ENCODE data around the gene TADA3. TPM values are rescaled to one million over a fixed set of nuclear protein-coding genes. Genes with fewer than 3 reads are reported as not detected.

Gene TADA3, protein sequence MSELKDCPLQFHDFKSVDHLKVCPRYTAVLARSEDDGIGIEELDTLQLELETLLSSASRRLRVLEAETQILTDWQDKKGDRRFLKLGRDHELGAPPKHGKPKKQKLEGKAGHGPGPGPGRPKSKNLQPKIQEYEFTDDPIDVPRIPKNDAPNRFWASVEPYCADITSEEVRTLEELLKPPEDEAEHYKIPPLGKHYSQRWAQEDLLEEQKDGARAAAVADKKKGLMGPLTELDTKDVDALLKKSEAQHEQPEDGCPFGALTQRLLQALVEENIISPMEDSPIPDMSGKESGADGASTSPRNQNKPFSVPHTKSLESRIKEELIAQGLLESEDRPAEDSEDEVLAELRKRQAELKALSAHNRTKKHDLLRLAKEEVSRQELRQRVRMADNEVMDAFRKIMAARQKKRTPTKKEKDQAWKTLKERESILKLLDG
- total RNA-seq: 10 to 100 TPM; 89.8 to 90.6 TPM

DNA sequence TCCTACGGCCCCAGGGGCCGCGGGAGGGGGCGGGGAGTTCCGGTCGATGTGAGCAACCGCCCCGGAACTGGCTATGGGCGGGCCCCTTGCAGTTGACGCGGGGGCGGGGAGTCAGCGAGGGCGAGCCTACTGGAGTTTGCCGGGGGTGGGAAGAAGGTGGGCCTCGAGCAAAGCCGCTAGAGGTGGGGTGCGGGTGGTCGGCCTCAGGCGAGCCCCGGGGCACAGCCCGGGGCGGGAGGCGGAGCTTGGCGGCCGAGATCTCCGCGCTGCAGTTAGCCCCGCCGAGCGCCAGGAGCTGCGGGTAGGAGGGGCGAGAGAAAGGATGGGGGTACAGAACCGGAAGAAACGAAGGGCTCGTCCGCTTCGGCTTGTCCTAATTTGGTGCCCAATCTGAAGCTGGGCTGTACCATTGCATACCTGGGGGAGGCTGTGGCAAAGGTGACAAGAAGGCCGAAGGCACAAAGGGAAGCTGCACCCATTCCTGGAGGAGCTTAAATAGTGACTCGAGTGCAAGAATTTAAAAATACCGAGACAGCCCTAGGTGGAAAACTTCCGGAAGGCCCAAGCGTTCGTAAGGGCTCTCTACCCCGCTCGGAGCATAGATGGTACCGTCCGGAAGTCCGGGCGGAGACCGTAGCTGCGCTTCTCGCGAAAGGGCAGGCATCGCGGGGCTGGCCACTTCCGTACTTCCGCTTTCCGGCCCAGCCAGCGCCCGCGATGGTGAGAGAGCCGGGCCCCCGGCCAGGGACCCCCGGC lies at the start of gene TADA3, which contains the start of gene ARPC4:
Gene TADA3, minus strand, starts transcription at position 69 of the 756 bp plus-strand sequence. CDS start 1,007 bp downstream, outside the sequence.
Gene ARPC4, plus strand, starts transcription at position 678 of the 756 bp plus-strand sequence. Its CDS starts 40 bp downstream, at position 718.
- Mint-ChIP-seq H3K36me3 (peaks cover 51% of the 10 kb centered on the region), H3K27ac (peak within 1 kb of the TSS; percentile 100), H3K9me3 (ENCODE audit: low read depth) (no peaks in the 10 kb centered on the region), H3K27me3 (no peaks in the 10 kb centered on the region), H3K4me1 (peaks cover 52% of the 10 kb centered on the region), H3K4me3 (peak within 1 kb of the TSS; percentile 97)
- ATAC-seq: peak; percentile 88
- CTCF ChIA-PET: interaction anchor here (0.6 to 3.1 kb wide), 13 partner anchors 10 to 529 kb away, joined by 3 to 24 read pairs (median 7); partner anchors contain the start of genes BRPF1, CRELD1, OGG1 and SEC13
- DNase-seq: peak; percentile 96

DNA sequence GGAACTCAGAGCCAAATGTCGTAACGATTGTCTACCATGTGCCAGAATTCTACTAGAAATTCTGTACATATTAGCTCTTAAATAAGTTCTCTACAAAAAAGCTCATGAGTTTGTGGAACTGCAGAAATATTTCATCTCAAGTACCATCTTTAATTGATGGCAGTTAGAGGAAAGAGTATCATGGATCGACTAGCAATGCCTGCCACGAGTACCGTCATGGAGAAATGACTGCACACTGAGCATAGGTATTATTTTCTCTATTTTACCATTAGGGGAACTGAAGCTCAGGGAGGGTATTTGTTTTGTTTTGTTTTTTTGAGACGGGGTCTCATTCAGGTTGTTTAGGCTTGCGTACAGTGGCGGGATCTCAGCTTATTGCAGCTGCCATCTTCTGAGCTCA lies 48.7 kb upstream of the TADA3 start:
- Mint-ChIP-seq H3K36me3 (peaks cover 20% of the 10 kb centered on the region), H3K4me3 (no peak overlapping the region), H3K27me3 (no peaks in the 10 kb centered on the region), H3K27ac (no peak overlapping the region), H3K9me3 (ENCODE audit: low read depth) (no peaks in the 10 kb centered on the region), H3K4me1 (peaks cover 24% of the 10 kb centered on the region)
- ATAC-seq (no peak), DNase-seq (no peak)
- CTCF ChIA-PET: interaction anchor here (0.6 to 4.4 kb wide), 6 partner anchors 14 to 108 kb away, joined by 3 to 27 read pairs (median 3); partner anchors contain the start of gene CRELD1

DNA sequence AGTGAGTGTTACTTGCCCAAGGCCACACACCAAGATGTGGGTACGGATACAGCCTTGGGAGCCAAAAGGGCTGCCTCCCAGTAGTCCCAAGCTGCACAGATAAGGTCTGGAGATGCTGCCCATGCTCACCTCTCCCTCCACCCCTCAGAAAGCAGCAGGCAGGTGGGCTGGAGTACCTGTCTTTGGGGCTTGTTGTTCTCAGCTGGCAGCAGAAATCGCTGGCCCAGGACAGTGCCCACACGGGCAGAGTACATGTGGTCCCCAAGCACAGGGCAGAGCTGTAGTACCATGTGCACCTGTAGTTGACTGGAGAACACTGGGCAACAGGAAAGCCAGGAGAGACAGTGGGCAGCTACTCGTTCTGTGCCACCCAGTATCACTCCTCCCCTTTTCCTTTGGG lies 46.6 kb upstream of the TADA3 start:
- CTCF ChIA-PET: interaction anchor here (1.0 to 2.0 kb wide), 2 partner anchors 12 to 30 kb away, joined by 3 to 4 read pairs; no protein-coding TSS in a partner anchor
- H3K4me1 Mint-ChIP-seq: peaks cover 12% of the 10 kb centered on the region

DNA sequence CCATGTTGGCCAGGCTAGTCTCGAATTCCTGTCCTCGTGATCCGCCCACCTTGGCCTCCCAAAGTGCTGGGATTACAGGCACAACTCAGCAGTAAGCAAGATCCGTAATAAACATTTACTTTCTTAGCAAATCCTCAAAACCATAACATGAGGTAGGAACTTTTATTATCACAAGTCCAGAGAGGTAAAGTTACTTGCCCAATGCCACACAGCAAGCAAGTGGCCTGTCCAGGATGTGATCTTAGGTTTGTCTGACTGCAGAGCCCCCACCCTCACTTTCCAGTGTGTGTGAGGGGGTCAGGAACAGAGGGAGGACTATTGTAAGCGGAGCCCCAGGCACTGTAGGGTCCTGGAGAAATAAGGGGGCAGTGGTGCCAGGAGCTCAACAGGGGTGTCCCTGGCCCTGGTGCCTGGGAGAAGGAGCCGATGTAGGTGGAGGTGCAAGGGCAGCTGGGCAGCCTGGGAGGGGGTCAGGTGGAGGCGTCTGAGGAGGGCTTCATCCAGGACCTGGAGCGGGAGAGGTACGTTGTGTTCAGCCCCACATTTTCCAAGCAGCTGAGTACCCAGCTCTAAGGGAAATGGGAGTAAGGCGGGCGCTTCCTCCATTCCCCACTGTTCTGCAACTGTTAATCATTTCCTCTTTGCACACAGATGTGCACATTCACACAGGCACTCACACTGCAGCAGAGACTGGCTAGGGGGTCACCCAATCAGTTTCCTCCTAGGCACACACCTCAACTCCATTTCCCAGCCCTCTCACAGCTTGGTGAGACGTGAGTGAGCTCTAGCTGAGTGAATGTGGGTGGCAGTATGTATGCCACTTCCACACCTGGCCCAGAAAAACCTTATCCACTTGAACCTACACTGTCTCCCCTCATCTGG lies 45.7 kb upstream of the TADA3 start:
- ATAC-seq (no peak), DNase-seq (no peak)
- Mint-ChIP-seq H3K4me1 (peaks cover 8% of the 10 kb centered on the region), H3K27me3 (no peaks in the 10 kb centered on the region), H3K27ac (no peak overlapping the region), H3K36me3 (peaks cover 28% of the 10 kb centered on the region), H3K9me3 (ENCODE audit: low read depth) (no peaks in the 10 kb centered on the region), H3K4me3 (no peak overlapping the region)
- CTCF ChIA-PET: no interaction called here

More for the DNA sequence above, 46.6 kb upstream of the TADA3 start:
- no peak overlapping the region for H3K27ac Mint-ChIP-seq
- no peak for ATAC-seq
- no peaks in the 10 kb centered on the region for H3K9me3 Mint-ChIP-seq (ENCODE audit: low read depth)
- H3K27me3 Mint-ChIP-seq: no peaks in the 10 kb centered on the region
- DNase-seq: no peak
- H3K4me3 Mint-ChIP-seq: no peak overlapping the region
- peaks cover 28% of the 10 kb centered on the region for H3K36me3 Mint-ChIP-seq

DNA sequence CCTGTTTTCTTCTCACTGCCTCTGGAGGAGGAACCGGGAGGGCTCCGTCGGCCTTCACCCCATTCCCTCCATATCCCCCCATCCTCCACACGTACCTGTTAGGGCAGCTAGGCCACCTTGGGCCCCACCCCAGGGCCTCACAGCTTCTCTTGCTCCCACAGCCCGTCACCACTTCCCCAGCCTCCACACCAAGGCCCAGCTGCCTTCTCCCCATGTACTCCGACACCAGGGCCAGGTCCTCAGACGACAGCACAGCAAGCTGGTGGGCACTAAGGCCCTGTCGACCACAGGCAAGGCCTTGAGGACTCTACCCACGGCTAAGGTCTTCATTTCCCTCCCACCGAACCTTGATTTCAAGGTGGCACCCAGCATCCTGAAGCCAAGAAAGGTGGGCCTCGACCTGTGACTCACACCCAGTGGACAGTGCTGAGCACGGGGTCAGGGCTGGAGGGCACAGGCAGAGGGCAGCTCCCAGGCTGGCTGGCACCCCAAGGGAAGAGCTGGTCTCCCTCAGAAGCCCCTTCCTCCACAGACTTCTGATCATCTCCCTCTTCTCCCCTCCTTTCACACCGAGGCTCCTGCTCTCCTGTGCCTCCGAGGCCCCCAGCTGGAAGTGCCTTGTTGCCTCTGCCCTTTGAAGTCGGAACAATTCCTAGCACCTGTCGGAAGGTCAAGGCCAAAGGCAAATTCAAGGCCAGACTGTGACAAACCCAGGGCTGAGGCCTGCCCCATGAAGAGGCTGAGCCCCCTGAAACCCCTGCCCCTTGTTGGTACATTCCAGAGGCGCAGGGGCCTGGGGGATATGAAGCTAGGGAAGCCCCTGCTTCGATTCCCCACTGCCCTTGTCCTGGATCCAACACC lies 42.5 kb upstream of the TADA3 start:
- CTCF ChIA-PET: interaction anchor here (1.2 kb wide), 1 partner anchor 9 kb away, joined by 4 read pairs; the partner anchor contains the start of gene RPUSD3
- Mint-ChIP-seq H3K4me3 (no peak overlapping the region), H3K36me3 (peaks cover 23% of the 10 kb centered on the region), H3K27me3 (no peaks in the 10 kb centered on the region), H3K27ac (no peak overlapping the region), H3K9me3 (ENCODE audit: low read depth) (no peaks in the 10 kb centered on the region), H3K4me1 (peaks cover 2% of the 10 kb centered on the region)
- no peak for DNase-seq
- no peak for ATAC-seq

DNA sequence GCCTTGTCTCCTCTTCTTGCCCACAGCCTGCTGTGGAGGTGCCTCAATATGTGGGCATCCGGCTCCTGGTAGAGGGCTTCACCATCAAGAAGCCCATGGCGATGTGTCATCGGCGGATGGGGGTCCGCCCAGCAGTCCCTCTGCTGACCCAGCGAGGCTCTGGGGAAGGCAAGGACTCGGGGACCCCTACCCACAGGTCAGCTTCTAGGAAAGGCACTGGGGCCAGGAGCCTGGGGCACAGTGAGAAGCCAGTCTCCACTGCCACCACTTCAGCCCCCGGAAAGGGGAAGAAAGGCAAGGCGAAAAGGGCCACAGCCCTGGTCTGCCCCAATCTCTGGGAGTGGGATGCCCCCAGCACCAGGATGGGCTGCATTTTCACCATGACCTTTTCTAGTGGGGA lies 40.8 kb upstream of the TADA3 start:
- DNase-seq: no peak
- peaks cover 23% of the 10 kb centered on the region for H3K36me3 Mint-ChIP-seq
- peaks cover 2% of the 10 kb centered on the region for H3K4me1 Mint-ChIP-seq
- no peak overlapping the region for H3K4me3 Mint-ChIP-seq
- H3K9me3 Mint-ChIP-seq (ENCODE audit: low read depth): no peaks in the 10 kb centered on the region
- CTCF ChIA-PET: no interaction called here
- no peaks in the 10 kb centered on the region for H3K27me3 Mint-ChIP-seq
- no peak overlapping the region for H3K27ac Mint-ChIP-seq
- no peak for ATAC-seq

DNA sequence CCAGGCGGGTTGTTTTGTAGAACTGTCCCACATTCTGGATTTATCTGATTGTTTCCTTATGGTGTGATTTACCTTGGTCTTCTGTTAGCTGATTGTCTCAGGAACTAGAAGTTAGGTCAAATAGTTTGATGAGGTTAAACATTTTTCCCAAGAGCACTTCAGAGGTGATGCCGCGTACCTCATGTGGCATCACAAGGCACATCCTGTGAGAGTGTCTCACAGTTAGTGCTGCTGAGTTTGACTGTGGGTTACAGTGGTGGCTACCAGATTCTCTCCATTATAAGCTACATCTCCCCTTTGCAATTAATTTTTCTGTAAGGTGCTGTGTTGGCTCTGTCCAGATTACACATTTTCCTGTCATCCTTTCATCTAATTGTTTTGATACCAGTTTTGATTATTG lies 39.0 kb upstream of the TADA3 start:
- peaks cover 5% of the 10 kb centered on the region for H3K4me1 Mint-ChIP-seq
- CTCF ChIA-PET: interaction anchor here (0.8 to 1.3 kb wide), 3 partner anchors 13 to 60 kb away, joined by 3 read pairs; no protein-coding TSS in a partner anchor
- H3K4me3 Mint-ChIP-seq: no peak overlapping the region
- H3K9me3 Mint-ChIP-seq (ENCODE audit: low read depth): no peaks in the 10 kb centered on the region
- DNase-seq: no peak
- peaks cover 23% of the 10 kb centered on the region for H3K36me3 Mint-ChIP-seq
- H3K27me3 Mint-ChIP-seq: no peaks in the 10 kb centered on the region
- H3K27ac Mint-ChIP-seq: no peak overlapping the region
- ATAC-seq: no peak

DNA sequence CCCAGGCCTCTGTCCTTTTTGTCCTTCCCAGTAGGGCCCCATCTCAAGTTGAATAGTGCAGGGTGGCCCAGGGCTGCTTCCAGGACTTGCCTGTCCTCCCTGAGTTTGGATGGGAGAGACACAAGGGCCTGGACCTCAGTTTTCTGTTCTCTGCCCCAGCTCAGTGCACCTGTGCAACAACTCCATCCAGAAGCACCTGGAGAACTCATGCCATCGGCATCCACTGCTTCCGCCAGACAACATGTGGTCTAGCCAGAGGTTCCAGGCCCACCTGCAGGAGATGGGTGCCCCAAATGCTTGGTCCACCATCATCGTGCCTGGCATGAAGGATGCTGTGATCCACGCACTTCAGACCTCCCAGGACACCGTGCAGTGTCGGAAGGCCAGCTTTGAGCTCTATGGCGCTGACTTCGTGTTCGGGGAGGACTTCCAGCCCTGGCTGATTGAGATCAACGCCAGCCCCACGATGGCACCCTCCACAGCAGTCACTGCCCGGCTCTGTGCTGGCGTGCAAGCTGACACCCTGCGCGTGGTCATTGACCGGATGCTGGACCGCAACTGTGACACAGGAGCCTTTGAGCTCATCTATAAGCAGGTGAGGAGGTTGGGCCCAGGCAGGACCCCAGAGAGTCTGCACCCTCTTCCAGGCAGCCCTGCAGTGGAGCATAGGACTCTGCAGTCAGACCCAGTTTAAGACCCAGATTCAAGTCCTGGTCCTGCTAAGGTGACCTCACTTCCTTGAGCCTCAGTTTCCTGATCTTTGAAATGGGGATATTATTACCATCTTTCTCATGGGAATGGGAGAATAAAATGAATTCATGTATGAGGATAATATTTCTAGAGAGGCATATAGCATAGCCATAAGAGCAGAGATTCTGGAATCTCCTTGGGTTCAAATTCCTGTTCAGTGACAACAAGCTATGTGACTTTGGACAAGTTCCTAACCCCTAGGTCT lies 36.8 kb upstream of the TADA3 start:
- CTCF ChIA-PET: interaction anchor here (0.6 to 1.6 kb wide), 4 partner anchors 21 to 435 kb away, joined by 3 to 5 read pairs (median 4); no protein-coding TSS in a partner anchor
- H3K4me3 Mint-ChIP-seq: no peak overlapping the region

DNA sequence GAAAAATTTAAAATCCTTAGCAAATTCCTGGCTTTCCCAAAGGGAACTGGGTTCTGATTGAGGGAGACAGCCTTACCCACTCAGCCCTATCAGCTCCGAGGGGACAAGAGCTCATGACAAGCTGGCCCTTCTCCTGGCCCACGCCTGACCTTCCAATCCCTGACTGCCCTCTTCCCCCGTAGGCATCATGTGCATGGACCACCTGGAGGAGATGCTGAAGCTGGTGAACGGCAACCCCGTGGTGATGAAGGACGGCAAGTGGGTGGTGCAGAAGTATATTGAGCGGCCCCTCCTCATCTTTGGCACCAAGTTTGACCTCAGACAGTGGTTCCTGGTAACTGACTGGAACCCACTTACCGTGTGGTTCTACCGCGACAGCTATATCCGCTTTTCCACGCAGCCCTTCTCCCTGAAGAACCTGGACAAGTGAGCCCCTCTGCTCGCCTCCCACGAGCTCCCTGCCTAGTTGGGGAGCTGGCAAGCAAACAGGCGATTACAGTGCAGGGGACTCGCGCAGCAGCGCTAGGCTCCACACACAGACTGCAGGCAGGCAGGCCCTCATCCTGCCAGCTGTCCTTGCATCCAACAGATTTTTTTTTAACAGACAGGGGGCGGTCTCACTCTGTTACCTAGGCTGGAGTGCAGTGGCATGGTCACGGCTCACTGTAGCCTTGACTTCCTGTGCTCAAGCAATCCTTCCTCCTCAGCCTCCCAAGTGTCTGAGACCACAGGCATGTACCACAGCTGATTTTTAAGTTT lies 34.7 kb upstream of the TADA3 start:
- DNase-seq (peak; percentile 51), ATAC-seq (peak; percentile 84)
- peaks cover 5% of the 10 kb centered on the region for H3K4me1 Mint-ChIP-seq
- H3K27me3 Mint-ChIP-seq: no peaks in the 10 kb centered on the region
- CTCF ChIA-PET: interaction anchor here (0.7 to 2.8 kb wide), 7 partner anchors 13 to 402 kb away, joined by 4 to 16 read pairs (median 7); partner anchors contain the start of gene RPUSD3
- H3K36me3 Mint-ChIP-seq: peaks cover 8% of the 10 kb centered on the region
- H3K9me3 Mint-ChIP-seq (ENCODE audit: low read depth): no peaks in the 10 kb centered on the region
- no peak overlapping the region for H3K4me3 Mint-ChIP-seq
- peak overlapping the region; percentile 43 for H3K27ac Mint-ChIP-seq

More for the DNA sequence above, 36.8 kb upstream of the TADA3 start:
- Mint-ChIP-seq H3K36me3 (peaks cover 14% of the 10 kb centered on the region), H3K27ac (no peak overlapping the region), H3K27me3 (no peaks in the 10 kb centered on the region), H3K4me1 (peaks cover 5% of the 10 kb centered on the region), H3K9me3 (ENCODE audit: low read depth) (no peaks in the 10 kb centered on the region)
- ATAC-seq: no peak
- no peak for DNase-seq

DNA sequence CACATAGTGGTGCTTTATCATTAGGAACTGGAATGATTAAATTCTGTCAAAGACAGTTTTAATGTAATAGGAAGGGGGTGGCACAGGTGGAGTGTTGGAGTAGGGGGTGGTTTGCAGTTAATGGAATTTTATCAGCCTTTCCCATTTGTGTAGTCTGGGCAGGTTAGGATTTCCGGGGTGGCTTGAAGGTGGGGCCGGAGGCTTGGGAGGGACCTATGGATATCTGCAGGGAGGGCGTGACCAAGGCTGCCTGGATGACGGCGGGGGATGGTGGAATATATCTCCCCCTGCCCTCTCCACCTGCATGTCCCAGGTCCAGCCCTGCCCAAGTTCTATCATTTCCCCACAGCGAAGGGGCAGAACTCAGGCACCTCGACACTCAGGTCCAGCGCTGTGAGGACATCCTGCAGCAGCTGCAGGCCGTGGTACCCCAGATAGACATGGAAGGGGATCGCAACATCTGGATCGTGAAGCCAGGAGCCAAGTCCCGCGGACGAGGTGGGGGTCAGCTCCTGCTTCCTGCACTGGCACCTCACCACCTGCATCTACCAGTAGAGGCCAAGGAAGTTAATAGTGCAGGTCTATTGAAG lies 33.3 kb upstream of the TADA3 start:
- DNase-seq (no peak), ATAC-seq (no peak)
- CTCF ChIA-PET: interaction anchor here (2.8 kb wide), 1 partner anchor 106 kb away, joined by 16 read pairs; no protein-coding TSS in a partner anchor
- H3K27me3 Mint-ChIP-seq: no peaks in the 10 kb centered on the region
- peaks cover 3% of the 10 kb centered on the region for H3K36me3 Mint-ChIP-seq
- H3K27ac Mint-ChIP-seq: no peak overlapping the region
- peaks cover 3% of the 10 kb centered on the region for H3K4me1 Mint-ChIP-seq
- H3K9me3 Mint-ChIP-seq (ENCODE audit: low read depth): no peaks in the 10 kb centered on the region
- no peak overlapping the region for H3K4me3 Mint-ChIP-seq
